ENCODE measurements around the gene AK1. TPM values are rescaled to one million over a fixed set of nuclear protein-coding genes. Genes with fewer than 3 reads are reported as not detected.

The AK1 gene
- total and polyA plus RNA-seq, 2 of the 8 experiments (the other 6 are each of a cell fraction or from before 2014, with no cell fraction given) = 37.9 to 39.2 TPM

DNA sequence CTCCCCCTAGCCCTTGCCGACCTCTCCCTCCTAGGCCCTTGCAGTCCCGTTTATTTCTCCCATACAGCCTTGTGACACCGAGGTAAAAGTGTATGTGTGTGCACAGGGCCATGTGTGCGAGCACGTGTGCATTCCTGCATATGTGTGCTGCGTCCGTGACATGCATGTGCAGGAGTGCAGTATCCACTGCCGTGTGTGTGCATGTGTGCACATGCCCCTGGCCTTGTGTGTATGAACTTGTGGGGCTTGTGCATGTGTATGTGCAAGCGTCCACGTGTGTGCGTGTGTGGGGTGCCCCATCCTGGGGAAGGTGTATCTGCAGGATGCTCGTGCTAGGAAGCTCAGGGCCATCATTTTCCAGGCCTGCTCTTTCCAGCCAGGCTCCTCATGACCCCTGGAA is 6.6 kb downstream of the AK1 start:
- Histone ChIP-seq H3K36me3 (ENCODE audit: control insufficient read depth in 2 of 4, insufficient read depth in 4 of 4, low read length in 3 of 4) (no peaks in the 10 kb centered on the region), H4K20me1 (replicated peaks in 1 of 2; ENCODE audit: control insufficient read depth in 1 of 2, insufficient read depth in 2 of 2, low read length in 2 of 2) (peaks cover 0 to 4% of the 10 kb centered on the region in 2 experiments), H3K27ac (ENCODE audit: low read depth, low read length) (no peak overlapping the region), H2BK20ac (ENCODE audit: low read length) (no peak overlapping the region), H2BK120ac (replicated peaks; ENCODE audit: low read depth, low read length) (no peak overlapping the region), H4K91ac (replicated peaks; ENCODE audit: insufficient read length, low read length) (peak overlapping the region; percentile 74), H2BK12ac (ENCODE audit: low read depth, low read length) (no peak overlapping the region), H2AFZ (ENCODE audit: low read length) (no peak overlapping the region), H3K9ac (replicated peaks in 1 of 4; ENCODE audit: extremely low read depth in 1 of 4, low read depth in 3 of 4, low read length in 3 of 4) (no peak overlapping the region), H3K14ac (ENCODE audit: insufficient read length) (no peak overlapping the region), H3K4ac (replicated peaks; ENCODE audit: insufficient read length, low read depth, low read length) (no peak overlapping the region), H3K4me2 (ENCODE audit: insufficient read depth in 1 of 2, low read depth in 2 of 2, low read length in 2 of 2) (no peak overlapping the region), H2BK5ac (ENCODE audit: low read depth, low read length) (no peak overlapping the region; the same call in 1 of the 2 replicates), H4K5ac (ENCODE audit: insufficient read length, low read depth, low read length) (no peak overlapping the region), H4K8ac (ENCODE audit: extremely low read depth, insufficient read depth, low read length) (no peak overlapping the region), H3K79me2 (ENCODE audit: control insufficient read depth in 1 of 2, insufficient read depth in 2 of 2, low read length in 2 of 2) (no peaks in the 10 kb centered on the region), H3K56ac (replicated peaks; ENCODE audit: insufficient read length, low read depth, low read length) (no peak overlapping the region), H3K27me3 (replicated peaks in 1 of 4; ENCODE audit: control insufficient read depth in 3 of 4, extremely low read depth in 1 of 4, insufficient read depth in 3 of 4, low read length in 3 of 4) (no peaks in the 10 kb centered on the region; a peak in 1 of 7 replicates), H3K79me1 (ENCODE audit: low read depth, low read length) (no peaks in the 10 kb centered on the region; the same call in 1 of the 2 replicates), H3K9me3 (ENCODE audit: insufficient read depth in 2 of 2, low read depth in 1 of 2, low read length in 1 of 2) (no peaks in the 10 kb centered on the region), H2BK15ac (ENCODE audit: low read length) (no peak overlapping the region), H2AK5ac (ENCODE audit: low read depth, low read length) (no peak overlapping the region), H3K4me1 (replicated peaks in 1 of 4; ENCODE audit: control insufficient read depth in 3 of 4, insufficient read depth in 4 of 4, low read length in 3 of 4) (peaks cover 0 to 8% (median 2%) of the 10 kb centered on the region in 4 experiments; a peak in 1 of 7 replicates), H3K23me2 (ENCODE audit: low read depth, low read length) (peaks cover 2% of the 10 kb centered on the region), H3K18ac (ENCODE audit: extremely low read depth, low read length) (no peak overlapping the region), H3K4me3 (ENCODE audit: extremely low read depth in 1 of 4, insufficient read depth in 2 of 4, low read depth in 3 of 4, low read length in 4 of 4) (no peak overlapping the region), H3K23ac (ENCODE audit: insufficient read length) (no peak overlapping the region)
- WGBS, 2 experiments (ENCODE audit: extremely low coverage in 1 of 2, insufficient coverage in 1 of 2, insufficient read length in 1 of 2, insufficient replicate concordance in 2 of 2, low coverage in 1 of 2, low lambda C conversion rate in 2 of 2, missing lambda C conversion rate in 1 of 2) = 89% methylated on average over 12 of the region's 12 CpGs; no CpG with 5 or more reads in 1 of the 2 experiments
- DNase-seq (ENCODE audit: low read depth in 1 of 2, low spot score in 2 of 2) (no peak), FAIRE-seq (no peak)
- ChIA-PET POLR2A (ENCODE audit: partially characterized antibody) (interaction anchor here (1.3 kb wide), 1 partner anchor 82 kb away, joined by 4 read pairs; no protein-coding TSS in a partner anchor), CTCF (ENCODE audit: partially characterized antibody) (interaction anchor here (1.2 to 9.2 kb wide), 25 partner anchors 10 to 136 kb away, joined by 3 to 116 read pairs (median 14); partner anchors contain the start of genes FPGS, ST6GALNAC4 and TOR2A)
- TF ChIP-seq, protein P1, sequence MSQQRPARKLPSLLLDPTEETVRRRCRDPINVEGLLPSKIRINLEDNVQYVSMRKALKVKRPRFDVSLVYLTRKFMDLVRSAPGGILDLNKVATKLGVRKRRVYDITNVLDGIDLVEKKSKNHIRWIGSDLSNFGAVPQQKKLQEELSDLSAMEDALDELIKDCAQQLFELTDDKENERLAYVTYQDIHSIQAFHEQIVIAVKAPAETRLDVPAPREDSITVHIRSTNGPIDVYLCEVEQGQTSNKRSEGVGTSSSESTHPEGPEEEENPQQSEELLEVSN (IDR thresholded peaks at IDR 0.05) = no peak
- TF ChIP-seq CBX8 (IDR thresholded peaks at IDR 0.05; ENCODE audit: borderline replicate concordance, low read depth, low read length) (no peak), TCF12 (IDR thresholded peaks at IDR 0.05; ENCODE audit: low read depth, low read length) (no peak), RBBP5 (IDR thresholded peaks at IDR 0.05; ENCODE audit: borderline replicate concordance, low read depth, low read length) (no peak), EGR1 (IDR thresholded peaks at IDR 0.05; ENCODE audit: borderline replicate concordance, low read depth, low read length) (no peak), RFX5 (IDR thresholded peaks at IDR 0.05; ENCODE audit: borderline replicate concordance, low read depth, low read length) (no peak), FOSL1 (IDR thresholded peaks at IDR 0.05; ENCODE audit: insufficient read depth, low read depth, low read length) (no peak), NRF1 (IDR thresholded peaks at IDR 0.05; ENCODE audit: low read depth, low read length) (no peak), EZH2 (IDR thresholded peaks at IDR 0.05; ENCODE audit: low read depth, low read length, severe bottlenecking) (no peak), TAF1 (IDR thresholded peaks at IDR 0.05; ENCODE audit: low read depth, low read length) (no peak), SRF (IDR thresholded peaks at IDR 0.05; ENCODE audit: low read depth, low read length) (no peak), JUN (IDR thresholded peaks at IDR 0.05; ENCODE audit: low read depth, low read length) (no peak)
- TF ChIP-seq, protein P2, sequence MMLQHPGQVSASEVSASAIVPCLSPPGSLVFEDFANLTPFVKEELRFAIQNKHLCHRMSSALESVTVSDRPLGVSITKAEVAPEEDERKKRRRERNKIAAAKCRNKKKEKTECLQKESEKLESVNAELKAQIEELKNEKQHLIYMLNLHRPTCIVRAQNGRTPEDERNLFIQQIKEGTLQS (IDR thresholded peaks at IDR 0.05; ENCODE audit: insufficient read depth, low read depth, low read length) = no peak

Measured in H1 (cell line).